Activated effector memory CD4-positive, alpha-beta T cell treated with anti-CD3 and anti-CD28 coated beads, Interleukin-2, amount 50 U/mL, for 16 hours (primary cell): ENCODE results near the gene TULP3.

Experiments used
- DNase-seq: peaks from one replicate; pipeline ENCODE4 v3.0.0-alpha.2; 2020

Gene TULP3

GRCh38 chr12:2974560-2974971, 83.9 kb downstream of the TULP3 start:
- DNase-seq = no peak

- DNase-seq = no peak
Measured at GRCh38 chr12:2976581-2976996, 85.9 kb downstream of the TULP3 start.

- no peak for DNase-seq
Measured at GRCh38 chr12:2977776-2978175, 87.1 kb downstream of the TULP3 start.

GRCh38 chr12:2979806-2980205, 89.1 kb downstream of the TULP3 start:
- DNase-seq = no peak

GRCh38 chr12:2980630-2981029, 89.9 kb downstream of the TULP3 start:
- DNase-seq = no peak

- DNase-seq = no peak
Measured at GRCh38 chr12:2982361-2982760, 91.7 kb downstream of the TULP3 start.

GRCh38 chr12:2984249-2984648, 93.6 kb downstream of the TULP3 start:
- no peak for DNase-seq

- no peak for DNase-seq
Measured at GRCh38 chr12:2984698-2985097, 94.0 kb downstream of the TULP3 start.

- no peak for DNase-seq
Measured at GRCh38 chr12:2986876-2987275, 96.2 kb downstream of the TULP3 start.

GRCh38 chr12:2988494-2988893, 97.8 kb downstream of the TULP3 start:
- no peak for DNase-seq
